ENCODE measurements around the gene HOXB5. TPM values are rescaled to one million over a fixed set of nuclear protein-coding genes. Genes with fewer than 3 reads are reported as not detected.

HOXB5 gene
- total RNA-seq, 4 donors from 2014 or later = 0.11 to 1.6 (median 0.49) TPM; not detected in 1

DNA sequence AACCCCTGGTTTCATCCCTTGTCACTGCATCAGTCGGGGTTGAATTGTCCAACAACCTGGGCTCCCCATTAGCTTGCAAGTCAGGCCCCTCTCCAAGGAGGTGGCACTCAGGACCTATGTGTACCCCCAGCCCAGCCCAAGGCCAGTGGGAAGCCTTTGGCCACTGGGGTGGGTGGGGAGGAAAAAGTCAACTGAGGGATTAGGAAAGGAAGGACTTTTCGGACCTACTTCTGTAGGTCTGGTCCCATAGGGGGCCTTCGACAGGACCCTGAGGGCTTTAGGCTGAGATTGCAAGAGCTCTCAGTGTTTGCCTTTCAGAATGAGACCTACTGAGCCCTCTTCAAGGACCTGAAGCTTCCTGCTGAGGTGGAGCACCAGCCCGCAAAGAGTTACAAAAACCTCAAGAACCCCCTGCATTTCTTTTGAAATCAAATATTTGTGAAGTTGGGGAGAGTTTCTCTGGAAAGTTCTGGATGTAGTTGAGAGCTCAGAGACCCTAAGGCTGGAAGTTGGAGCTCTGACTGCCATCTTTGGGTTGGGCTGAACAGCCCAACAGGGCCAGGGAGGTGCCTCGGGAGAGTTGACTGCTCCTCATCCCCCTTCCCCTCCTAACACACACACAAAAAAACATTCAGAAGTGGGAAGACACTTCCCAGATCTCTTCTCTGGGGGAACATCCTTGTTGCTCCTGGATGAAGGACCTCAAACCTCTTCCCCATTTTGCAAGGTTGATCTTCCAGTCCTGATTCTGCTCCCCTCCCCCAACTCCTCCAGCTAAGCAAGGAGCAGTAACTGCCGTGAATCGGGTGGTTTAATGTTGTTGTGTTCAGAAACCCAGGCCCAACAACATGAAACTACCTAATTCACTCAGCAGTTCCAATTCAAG, 38.4 kb upstream of the HOXB5 start:
- DNase-seq = no peak
- Histone ChIP-seq H3K4me3 (replicated peaks in 1 of 3) (no peak overlapping the region), H3K9me3 (no peaks in the 10 kb centered on the region), H3K27ac (no peak overlapping the region), H3K36me3 (no peaks in the 10 kb centered on the region), H3K27me3 (peaks cover 80% of the 10 kb centered on the region), H3K4me1 (peaks cover 4% of the 10 kb centered on the region in 2 donors)
- WGBS, 2 donors = 17 to 22% methylated on average over 7 of the region's 7 CpGs
- TF ChIP-seq, protein P1, sequence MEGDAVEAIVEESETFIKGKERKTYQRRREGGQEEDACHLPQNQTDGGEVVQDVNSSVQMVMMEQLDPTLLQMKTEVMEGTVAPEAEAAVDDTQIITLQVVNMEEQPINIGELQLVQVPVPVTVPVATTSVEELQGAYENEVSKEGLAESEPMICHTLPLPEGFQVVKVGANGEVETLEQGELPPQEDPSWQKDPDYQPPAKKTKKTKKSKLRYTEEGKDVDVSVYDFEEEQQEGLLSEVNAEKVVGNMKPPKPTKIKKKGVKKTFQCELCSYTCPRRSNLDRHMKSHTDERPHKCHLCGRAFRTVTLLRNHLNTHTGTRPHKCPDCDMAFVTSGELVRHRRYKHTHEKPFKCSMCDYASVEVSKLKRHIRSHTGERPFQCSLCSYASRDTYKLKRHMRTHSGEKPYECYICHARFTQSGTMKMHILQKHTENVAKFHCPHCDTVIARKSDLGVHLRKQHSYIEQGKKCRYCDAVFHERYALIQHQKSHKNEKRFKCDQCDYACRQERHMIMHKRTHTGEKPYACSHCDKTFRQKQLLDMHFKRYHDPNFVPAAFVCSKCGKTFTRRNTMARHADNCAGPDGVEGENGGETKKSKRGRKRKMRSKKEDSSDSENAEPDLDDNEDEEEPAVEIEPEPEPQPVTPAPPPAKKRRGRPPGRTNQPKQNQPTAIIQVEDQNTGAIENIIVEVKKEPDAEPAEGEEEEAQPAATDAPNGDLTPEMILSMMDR (IDR thresholded peaks at IDR 0.05) = no peak
- TF ChIP-seq POLR2A (IDR thresholded peaks at IDR 0.05) = no peak
- intact Hi-C loops (cut with DNase I) = no loop called here

DNA sequence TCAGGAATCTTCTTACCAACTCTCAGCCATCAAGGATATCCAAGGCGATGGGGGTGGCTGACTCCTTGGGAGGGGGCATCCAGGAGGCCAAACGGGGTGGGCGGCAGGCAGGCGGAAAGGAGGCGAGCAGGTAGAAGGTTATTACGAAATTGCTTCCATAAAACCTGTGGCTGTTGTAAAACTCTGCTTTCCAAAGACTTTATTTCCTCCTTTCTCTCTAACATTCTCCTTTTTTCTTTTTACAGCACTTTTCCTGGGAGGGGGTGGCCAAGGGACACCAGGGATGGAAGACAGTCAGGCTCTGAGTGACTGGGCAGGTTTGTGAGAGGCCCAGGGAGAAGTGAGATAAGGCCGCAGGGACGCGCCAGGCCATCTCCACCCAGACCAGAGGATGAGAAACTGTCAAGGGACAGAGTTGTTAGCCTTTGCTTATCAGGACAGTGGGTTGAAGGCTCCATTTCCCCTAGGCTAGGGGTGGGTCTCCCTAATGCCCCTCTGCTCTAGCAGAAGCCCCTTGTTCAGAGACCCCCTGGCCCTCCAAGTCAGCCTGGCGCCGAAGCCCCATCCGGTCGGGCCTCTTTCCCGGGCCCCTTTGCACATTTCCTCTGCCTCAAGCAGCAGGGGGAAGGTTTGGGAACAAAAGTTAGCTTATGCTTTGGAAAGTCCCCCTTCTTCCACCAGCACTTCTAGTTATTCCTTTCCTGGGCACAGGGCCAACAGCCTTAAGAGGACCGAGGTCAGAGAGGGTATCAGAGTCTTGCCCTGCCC, 37.5 kb upstream of the HOXB5 start:
- intact Hi-C loops (cut with DNase I) = no loop called here
- 13 to 21% methylated on average over 15 of the region's 15 CpGs for WGBS, 2 donors

DNA sequence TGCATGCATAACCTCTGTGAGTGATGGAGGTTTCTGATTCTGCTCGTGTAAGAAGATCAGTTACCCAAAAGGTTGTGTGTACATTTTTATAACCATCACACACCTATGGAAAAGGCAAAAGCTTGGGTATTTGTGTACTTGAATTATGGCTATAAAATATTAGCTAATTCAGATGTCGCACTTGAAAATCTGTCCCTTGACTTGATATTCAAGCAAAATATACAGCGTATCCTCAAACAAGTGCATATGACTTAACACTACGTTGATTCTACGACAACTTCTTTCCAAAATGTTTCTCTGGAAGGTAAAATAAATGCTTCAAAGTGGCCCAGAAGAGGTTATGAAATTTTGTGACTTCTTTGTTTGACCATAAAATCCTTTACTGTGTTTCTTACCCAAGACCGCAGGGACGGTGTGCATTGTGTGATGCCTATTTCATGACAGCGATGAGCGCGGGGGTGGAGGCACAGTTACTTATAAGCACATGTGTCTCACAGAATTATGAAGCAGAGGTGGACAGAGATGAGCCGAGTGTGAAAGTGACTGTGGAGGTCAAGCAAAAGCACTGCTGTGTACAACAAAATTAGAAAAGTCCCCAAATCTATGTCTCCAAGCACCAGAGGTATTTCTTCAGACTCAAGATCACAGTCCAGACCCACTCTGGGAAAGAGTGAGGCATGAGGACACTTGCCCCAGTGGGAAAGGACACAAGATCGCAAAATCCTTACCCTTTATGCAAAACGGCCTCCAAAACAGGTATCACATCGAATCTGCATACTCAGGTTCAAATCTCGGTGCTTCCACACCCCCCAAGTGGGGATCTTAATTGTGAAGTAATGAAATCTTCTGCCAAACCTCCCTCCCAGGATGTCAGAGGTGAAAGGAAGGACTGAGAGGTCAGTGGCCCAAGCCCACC, 36.7 kb upstream of the HOXB5 start:
- no peak overlapping the region for H3K4me3 ChIP-seq (replicated peaks in 1 of 3)
- peaks cover 80% of the 10 kb centered on the region for H3K27me3 ChIP-seq
- H3K9me3 ChIP-seq = no peaks in the 10 kb centered on the region
- TF ChIP-seq POLR2A (IDR thresholded peaks at IDR 0.05) = no peak
- no peak overlapping the region for H3K27ac ChIP-seq
- intact Hi-C loops (cut with DNase I) = no loop called here
- DNase-seq = no peak
- WGBS, 2 donors = 31 to 35% methylated on average over 15 of the region's 15 CpGs
- H3K36me3 ChIP-seq = no peaks in the 10 kb centered on the region
- peaks cover 13 to 15% of the 10 kb centered on the region in 2 donors for H3K4me1 ChIP-seq

More for the DNA sequence above, 37.5 kb upstream of the HOXB5 start:
- H3K4me3 ChIP-seq (replicated peaks in 1 of 3) = no peak overlapping the region
- H3K27ac ChIP-seq = no peak overlapping the region
- no peaks in the 10 kb centered on the region for H3K9me3 ChIP-seq
- H3K36me3 ChIP-seq = no peaks in the 10 kb centered on the region
- no peak for DNase-seq
- H3K4me1 ChIP-seq = peaks cover 6% of the 10 kb centered on the region in 2 donors
- TF ChIP-seq POLR2A (IDR thresholded peaks at IDR 0.05) = no peak
- TF ChIP-seq, protein P1 (IDR thresholded peaks at IDR 0.05) = no peak
- H3K27me3 ChIP-seq = peaks cover 81% of the 10 kb centered on the region

DNA sequence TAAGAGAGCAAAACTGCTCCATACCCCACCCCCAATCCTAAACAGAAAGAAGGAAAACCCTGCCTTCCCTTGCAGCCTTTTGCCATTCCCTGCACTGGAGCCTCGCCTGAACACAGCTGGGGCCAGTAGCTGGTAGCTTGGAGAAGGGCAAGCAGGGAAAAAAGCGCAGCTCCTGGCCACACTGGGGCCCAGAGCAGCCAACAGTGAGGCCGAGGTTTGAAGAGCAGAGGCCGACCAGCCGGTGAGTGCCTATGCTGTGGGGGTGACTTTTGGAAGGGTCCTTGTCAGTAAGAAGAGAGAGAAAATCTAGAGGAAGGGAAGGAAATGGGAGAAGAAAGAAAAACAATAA, 35.8 kb upstream of the HOXB5 start:
- no peaks in the 10 kb centered on the region for H3K9me3 ChIP-seq
- no peak overlapping the region for H3K4me3 ChIP-seq (replicated peaks in 1 of 3)
- intact Hi-C loops (cut with DNase I) = no loop called here
- H3K36me3 ChIP-seq = no peaks in the 10 kb centered on the region
- TF ChIP-seq, protein P1 (IDR thresholded peaks at IDR 0.05) = no peak
- no peak for TF ChIP-seq POLR2A (IDR thresholded peaks at IDR 0.05)
- WGBS, 2 donors = 15 to 20% methylated on average over 5 of the region's 5 CpGs
- peaks cover 80% of the 10 kb centered on the region for H3K27me3 ChIP-seq
- peaks cover 15 to 20% of the 10 kb centered on the region in 2 donors for H3K4me1 ChIP-seq
- H3K27ac ChIP-seq = no peak overlapping the region
- DNase-seq = no peak
